ENCODE results near the gene HES7. TPM values are rescaled to one million over a fixed set of nuclear protein-coding genes. Genes with fewer than 3 reads are reported as not detected.
A peak's percentile ranks its signal among the peaks of the same experiment; 100 is the strongest.

The HES7 gene
- total and polyA plus RNA-seq, 9 of the 15 experiments (the other 6 are each of a cell fraction or from before 2014, with no cell fraction given), result 0.03 to 1.7 (median 0.14) TPM; not detected in 1

GRCh38 chr17:8119581-8120519, 4.1 kb downstream of the HES7 start (continued):
- TF ChIP-seq ZKSCAN8 (CRISPR knock-in tag; IDR thresholded peaks at IDR 0.05), result 0 out of 2 replicates have a peak, but pooled peaks have one; percentile 45
- TF ChIP-seq, protein P1, sequence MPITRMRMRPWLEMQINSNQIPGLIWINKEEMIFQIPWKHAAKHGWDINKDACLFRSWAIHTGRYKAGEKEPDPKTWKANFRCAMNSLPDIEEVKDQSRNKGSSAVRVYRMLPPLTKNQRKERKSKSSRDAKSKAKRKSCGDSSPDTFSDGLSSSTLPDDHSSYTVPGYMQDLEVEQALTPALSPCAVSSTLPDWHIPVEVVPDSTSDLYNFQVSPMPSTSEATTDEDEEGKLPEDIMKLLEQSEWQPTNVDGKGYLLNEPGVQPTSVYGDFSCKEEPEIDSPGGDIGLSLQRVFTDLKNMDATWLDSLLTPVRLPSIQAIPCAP (CRISPR knock-in tag; IDR thresholded peaks at IDR 0.05; ENCODE audit: borderline replicate concordance), result no peak
- peak; percentile 50 to 82; a peak in 3 of 4 replicates for TF ChIP-seq RCOR1 (IDR thresholded peaks at IDR 0.05; ENCODE audit: borderline replicate concordance in 1 of 2, low read depth in 2 of 2, low read length in 2 of 2)
- peak; percentile 65; the same call in 1 of the 2 replicates for TF ChIP-seq BRD4 (IDR thresholded peaks at IDR 0.05)
- TF ChIP-seq ZKSCAN1 (IDR thresholded peaks at IDR 0.05; ENCODE audit: low read depth, low read length), result peak; percentile 58
- TF ChIP-seq MYC (IDR thresholded peaks at IDR 0.05; ENCODE audit: low read depth, low read length), result 0 out of 2 replicates have a peak, but pooled peaks have one; percentile 36
- no peak for TF ChIP-seq MYC (CRISPR knock-in tag; IDR thresholded peaks at IDR 0.05; ENCODE audit: borderline replicate concordance, low read depth)
- no peak for TF ChIP-seq CHCHD3 (CRISPR knock-in tag; IDR thresholded peaks at IDR 0.05)
- no peak; the same call in 1 of the 2 replicates for TF ChIP-seq ILF3 (IDR thresholded peaks at IDR 0.05; ENCODE audit: borderline replicate concordance)
- TF ChIP-seq ZBTB8A (IDR thresholded peaks at IDR 0.05; ENCODE audit: partially characterized antibody), result peak; percentile 84
- no peak for TF ChIP-seq NFE2L1 (tag; IDR thresholded peaks at IDR 0.05; ENCODE audit: borderline replicate concordance, low read depth)
- no peak for TF ChIP-seq EHMT2 (IDR thresholded peaks at IDR 0.05)
- 0 out of 2 replicates have a peak, but pooled peaks have one; percentile 80 for TF ChIP-seq NR1H2 (CRISPR knock-in tag; IDR thresholded peaks at IDR 0.05)
- 0 out of 2 replicates have a peak, but pooled peaks have one; percentile 57 for TF ChIP-seq MXI1 (IDR thresholded peaks at IDR 0.05; ENCODE audit: low read depth, low read length)
- 0 out of 2 replicates have a peak, but pooled peaks have one; percentile 34 for TF ChIP-seq ETV5 (CRISPR knock-in tag; IDR thresholded peaks at IDR 0.05; ENCODE audit: low read depth)
- TF ChIP-seq, protein P2, sequence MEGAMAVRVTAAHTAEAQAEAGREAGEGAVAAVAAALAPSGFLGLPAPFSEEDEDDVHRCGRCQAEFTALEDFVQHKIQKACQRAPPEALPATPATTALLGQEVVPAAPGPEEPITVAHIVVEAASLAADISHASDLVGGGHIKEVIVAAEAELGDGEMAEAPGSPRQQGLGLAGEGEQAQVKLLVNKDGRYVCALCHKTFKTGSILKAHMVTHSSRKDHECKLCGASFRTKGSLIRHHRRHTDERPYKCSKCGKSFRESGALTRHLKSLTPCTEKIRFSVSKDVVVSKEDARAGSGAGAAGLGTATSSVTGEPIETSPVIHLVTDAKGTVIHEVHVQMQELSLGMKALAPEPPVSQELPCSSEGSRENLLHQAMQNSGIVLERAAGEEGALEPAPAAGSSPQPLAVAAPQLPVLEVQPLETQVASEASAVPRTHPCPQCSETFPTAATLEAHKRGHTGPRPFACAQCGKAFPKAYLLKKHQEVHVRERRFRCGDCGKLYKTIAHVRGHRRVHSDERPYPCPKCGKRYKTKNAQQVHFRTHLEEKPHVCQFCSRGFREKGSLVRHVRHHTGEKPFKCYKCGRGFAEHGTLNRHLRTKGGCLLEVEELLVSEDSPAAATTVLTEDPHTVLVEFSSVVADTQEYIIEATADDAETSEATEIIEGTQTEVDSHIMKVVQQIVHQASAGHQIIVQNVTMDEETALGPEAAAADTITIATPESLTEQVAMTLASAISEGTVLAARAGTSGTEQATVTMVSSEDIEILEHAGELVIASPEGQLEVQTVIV (CRISPR knock-in tag; IDR thresholded peaks at IDR 0.05; ENCODE audit: borderline replicate concordance), result no peak
- TF ChIP-seq POLR2G (IDR thresholded peaks at IDR 0.05; ENCODE audit: low read depth, low read length), result no peak
- TF ChIP-seq ZNF24 (IDR thresholded peaks at IDR 0.05), result peak; percentile 43; the same call in 1 of the 2 replicates
- TF ChIP-seq MCM5 (IDR thresholded peaks at IDR 0.05; ENCODE audit: low read depth), result no peak
- TF ChIP-seq SMAD1 (IDR thresholded peaks at IDR 0.05; ENCODE audit: low read depth, low read length, partially characterized antibody), result peak; percentile 30
- peak; percentile 27; the same call in 1 of the 2 replicates for TF ChIP-seq BHLHE40 (IDR thresholded peaks at IDR 0.05; ENCODE audit: low read length)
- TF ChIP-seq NUFIP1 (IDR thresholded peaks at IDR 0.05; ENCODE audit: partially characterized antibody), result peak; percentile 35
- peak; percentile 25 for TF ChIP-seq CXXC5 (CRISPR knock-in tag; IDR thresholded peaks at IDR 0.05)
- peak; percentile 18; the same call in 1 of the 2 replicates for TF ChIP-seq CREM (IDR thresholded peaks at IDR 0.05; ENCODE audit: low read depth)
- TF ChIP-seq, protein P3, sequence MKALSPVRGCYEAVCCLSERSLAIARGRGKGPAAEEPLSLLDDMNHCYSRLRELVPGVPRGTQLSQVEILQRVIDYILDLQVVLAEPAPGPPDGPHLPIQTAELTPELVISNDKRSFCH (CRISPR knock-in tag; IDR thresholded peaks at IDR 0.05), result no peak
- TF ChIP-seq, protein P3 (tag; IDR thresholded peaks at IDR 0.05), result 0 out of 2 replicates have a peak, but pooled peaks have one; percentile 55

Data from K562 (cell line).